ENCODE measurements around the gene CCDC38.
"Not testable (repeated sequence)": the region's sequence is repeated elsewhere in the genome, so short reads cannot be mapped to it uniquely, and the experiment has no call there.

Gene CCDC38

DNA sequence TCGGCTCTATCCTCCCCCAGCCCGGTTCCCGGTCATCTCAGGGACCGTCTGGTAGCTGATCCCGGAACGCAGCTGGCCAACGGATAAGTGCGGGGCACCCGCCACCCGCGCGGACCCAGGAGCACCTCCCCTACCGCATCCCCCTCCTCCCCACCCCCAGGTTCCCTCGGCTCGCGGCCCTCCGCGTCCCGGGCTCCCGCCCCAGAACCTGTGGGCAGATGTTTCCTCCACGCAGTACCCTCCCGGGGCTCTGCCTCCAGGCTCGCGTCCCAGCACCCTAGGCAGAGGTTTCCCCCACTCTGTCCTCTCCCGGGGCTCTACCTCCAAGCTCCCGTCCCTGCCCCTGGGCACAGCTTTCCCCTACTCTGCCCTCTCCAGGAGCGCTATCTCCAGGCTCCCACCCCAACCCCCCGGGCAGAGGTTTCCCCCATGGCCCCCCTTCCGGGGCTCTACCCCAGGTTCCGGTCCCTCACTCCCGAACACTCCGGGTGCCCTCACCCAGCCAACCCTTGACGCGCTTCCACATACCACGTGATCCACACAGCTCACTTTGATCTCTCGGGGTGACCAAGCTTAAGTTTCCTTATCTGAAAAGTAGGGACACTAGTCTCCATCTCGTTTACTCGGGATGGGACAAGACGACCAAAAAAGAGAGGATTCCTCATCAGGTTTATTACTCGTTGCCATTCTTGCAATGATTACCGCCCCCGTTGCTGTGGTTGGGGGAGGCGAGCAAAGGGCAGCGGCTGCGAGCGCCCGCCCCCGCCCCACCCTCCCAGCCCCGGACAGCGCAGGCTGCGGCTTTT, at the start of gene CCDC38:
Gene CCDC38, minus strand, starts transcription at position 91 of the 806 bp plus-strand sequence. CDS start 6,105 bp downstream, outside the sequence.
- peak; percentile 85 for DNase-seq (ENCODE audit: low read depth)

- DNase-seq (ENCODE audit: low read depth): no peak
These were observed 47.7 kb upstream of the CCDC38 start for GRCh38 chr12:95990136-95990535.

GRCh38 chr12:95989504-95990123, 47.2 kb upstream of the CCDC38 start:
- DNase-seq (ENCODE audit: low read depth): no peak

DNA sequence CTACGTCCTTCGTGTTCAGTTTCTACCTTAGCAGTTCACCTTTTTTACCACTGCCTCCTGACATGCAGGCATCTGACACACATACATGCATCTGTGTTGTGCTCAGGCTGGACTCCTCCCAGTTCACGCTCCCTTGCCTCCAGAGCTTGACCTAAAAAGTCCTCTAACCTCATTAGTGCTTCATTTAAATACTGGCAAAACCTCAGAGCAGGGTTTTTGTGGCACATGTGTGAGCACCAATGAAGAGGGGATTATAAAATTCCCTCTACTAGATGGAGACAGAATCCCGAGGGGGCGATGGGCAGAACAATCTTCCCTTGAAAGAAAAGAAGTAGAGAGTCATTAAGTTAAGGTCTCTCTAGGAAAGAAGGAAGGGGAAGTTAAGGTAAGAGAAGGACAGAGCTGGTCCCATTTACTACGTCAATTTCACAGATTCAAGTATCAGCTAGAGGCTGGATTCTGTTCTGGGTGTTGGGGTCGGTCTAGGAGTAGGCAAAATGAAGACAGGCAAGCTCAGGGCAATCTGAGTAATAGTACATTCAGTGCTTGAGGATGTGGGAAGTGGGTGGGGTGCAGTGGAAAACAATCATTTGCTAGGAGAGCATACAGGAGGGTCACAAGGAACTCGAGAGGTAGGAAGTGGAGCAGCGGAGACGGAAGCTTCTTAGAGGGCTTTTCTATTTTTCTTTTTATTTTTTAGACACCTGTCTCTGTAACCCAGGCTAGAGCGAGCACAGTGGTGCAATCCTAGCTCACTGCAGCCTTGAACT, 46.3 kb upstream of the CCDC38 start:
- no peak for DNase-seq (ENCODE audit: low read depth)

- no peak for DNase-seq (ENCODE audit: low read depth)
These were observed 44.5 kb upstream of the CCDC38 start for GRCh38 chr12:95986635-95987570.

DNA sequence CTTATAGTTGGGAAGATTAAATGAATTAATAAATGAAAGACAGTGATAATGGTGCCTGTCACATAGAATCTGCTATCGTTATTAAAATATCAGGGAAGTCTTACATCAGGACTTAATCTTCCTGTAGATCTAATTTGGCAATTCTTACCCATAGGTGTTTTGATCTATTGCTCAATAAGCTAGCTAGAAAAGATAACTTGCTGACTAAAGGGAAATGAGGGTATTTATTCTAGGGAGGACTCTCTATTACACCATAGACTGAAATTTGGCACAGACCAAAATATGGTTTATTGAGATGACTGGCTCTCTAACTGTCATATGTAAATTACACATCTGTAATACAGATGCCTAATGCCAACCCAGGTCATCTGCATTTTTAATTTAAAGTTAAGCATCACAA, 42.3 kb upstream of the CCDC38 start:
- DNase-seq (ENCODE audit: low read depth): no peak

GRCh38 chr12:95982602-95983001, 40.2 kb upstream of the CCDC38 start:
- no peak for DNase-seq (ENCODE audit: low read depth)

DNA sequence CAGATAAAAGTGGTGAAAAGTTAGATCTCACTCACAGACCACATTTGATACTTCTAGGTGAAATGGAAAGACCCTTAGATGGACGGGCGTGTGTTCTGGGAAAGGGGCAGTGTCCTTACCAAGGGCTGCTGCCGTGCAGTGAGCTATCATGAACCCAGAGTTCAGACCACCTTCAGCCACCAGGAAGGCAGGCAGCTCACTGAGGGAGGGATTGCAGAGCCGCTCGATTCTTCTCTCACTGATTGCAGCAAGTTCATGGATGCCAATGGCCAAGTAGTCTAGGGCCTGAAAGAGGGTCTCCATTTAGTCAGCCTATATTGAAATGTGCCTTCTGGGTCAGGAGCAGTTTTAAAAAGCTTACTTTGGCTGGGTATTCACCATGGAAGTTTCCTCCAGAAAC, 38.0 kb upstream of the CCDC38 start:
- DNase-seq (ENCODE audit: low read depth): no peak

GRCh38 chr12:95978774-95979173, 36.4 kb upstream of the CCDC38 start:
- DNase-seq (ENCODE audit: low read depth): no peak

DNA sequence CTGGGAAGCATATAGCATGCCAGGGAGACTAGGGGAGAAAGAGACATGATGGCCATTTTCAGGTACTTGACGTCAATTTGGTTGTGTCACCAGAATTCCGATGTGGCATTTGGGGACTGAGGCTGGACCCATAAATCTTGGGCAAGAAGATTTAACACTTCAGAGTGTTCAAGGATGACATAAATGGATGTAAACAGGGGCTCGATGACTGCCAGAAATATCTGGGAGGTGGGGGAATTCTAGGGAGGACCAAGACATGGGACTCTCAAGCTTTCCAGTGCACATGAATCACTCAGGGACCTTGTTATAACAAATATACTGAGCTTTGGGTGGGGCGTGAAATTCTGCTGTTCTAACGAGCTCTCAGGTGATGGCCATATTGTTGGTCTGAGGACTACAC, 35.9 kb upstream of the CCDC38 start:
- no peak for DNase-seq (ENCODE audit: low read depth)

DNA sequence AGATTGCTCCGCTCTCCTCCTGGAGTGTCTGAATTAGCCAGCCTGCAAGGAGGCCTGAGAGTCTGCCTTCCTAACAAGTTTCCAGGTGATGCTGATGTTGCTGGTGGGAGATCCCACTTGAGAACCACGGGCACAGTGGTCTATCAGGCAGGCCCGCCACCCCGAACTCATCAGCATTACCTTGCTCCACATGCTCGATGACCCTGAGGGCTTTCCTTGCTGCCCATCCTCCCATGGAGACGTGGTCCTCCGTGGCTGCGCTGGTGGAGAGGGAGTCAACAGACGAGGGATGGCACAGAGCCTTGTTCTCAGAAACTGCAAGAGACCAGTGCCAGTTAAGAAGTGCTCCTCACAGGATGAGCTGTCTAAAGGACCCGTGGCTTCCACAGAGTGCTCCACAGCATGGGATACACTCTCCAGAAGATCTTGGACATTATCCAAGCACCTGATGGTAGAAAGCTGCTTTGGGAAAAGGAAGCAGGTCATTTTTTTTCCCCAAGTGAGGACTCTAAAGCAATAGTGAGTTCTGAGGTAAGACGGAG, 35.4 kb upstream of the CCDC38 start:
- DNase-seq (ENCODE audit: low read depth): no peak

DNA sequence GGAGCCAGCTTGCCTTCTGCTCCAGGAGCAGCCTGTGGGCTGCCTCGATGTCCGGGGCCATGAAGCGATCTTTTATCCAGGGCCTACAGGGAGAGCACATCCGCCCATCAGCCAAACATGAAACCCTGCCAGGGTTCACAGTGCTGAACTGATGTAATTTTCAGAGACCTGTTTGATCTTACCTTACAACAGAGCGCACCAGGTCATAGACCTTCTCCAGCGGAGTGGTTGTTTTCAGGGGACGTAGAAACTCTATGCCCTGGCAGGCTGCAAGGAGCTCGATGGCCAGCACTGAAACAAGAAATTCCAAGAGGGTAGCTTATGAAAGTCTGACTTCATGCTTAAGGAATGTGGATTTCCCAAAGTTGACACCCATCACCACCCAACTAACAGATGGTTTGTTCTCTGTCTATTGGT, 34.0 kb upstream of the CCDC38 start:
- peak; percentile 43 for DNase-seq (ENCODE audit: low read depth)

DNA sequence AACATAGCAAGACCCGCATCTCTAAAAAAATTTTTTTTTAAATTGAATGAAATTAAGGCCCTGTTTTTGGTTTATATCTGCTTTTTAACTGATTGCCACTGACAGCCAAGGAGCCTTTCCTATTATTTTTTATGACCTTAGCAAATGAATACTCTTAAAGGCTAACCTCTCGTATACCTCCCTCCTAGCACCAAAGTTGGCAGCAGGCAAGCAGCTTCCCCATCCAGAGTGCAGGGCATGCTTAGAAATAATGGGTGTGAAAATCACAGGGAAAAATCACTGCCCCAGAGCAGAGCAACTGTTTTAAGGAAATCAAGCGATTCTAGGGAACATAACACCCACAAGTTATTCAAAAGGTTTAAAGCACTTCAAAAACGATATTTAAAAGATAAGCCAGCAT, 33.1 kb upstream of the CCDC38 start:
- DNase-seq (ENCODE audit: low read depth): no peak

DNA sequence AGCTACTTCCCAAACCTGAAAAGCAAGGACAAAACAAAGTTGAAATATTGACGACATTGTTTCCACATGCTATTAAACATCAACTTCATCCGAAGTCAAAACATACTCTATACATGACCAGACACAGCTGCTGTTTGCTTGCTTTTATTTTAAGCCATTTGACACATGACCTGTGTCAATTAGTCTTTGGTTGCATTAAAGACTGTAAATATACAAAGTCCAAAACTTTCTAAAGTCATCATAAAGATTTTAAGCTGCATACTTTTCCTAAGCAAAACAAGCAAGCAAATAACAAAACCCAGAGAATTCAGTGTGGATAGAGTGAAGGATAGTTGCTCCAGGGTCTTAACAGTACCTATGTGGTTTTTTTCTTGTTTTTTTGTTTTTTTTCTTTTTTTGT, 31.9 kb upstream of the CCDC38 start:
- DNase-seq (ENCODE audit: low read depth): no peak

DNA sequence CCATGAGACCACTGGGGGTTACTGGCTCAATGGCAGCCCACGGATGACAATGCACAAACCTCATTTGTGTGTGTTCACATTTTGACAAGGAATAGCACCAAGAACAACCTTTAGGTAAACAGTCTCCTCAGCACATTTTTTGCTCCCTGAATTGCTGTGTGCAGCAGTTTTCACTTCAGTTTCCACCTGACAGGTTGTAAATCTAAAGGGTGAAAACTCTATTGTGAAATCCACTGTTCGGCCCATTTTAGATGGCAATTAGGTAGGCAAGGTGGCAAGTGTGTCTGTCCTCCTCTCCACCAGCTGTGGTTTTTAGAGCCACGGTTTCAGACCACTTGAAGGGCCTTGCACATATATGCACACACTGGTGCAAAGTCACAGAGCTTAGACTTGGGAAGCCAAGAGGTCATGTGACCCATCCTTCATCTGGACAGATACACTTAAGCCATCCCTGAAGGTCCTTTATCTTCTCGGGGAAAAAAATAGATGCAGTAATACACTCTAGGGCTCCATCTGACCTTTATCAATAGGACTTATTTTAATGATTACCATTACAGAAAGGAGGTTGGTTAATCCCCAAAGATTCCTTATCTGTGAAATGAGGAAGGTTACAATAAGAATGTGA, 30.5 kb upstream of the CCDC38 start:
- DNase-seq (ENCODE audit: low read depth): no peak

GRCh38 chr12:95970905-95971304, 28.5 kb upstream of the CCDC38 start:
- no peak for DNase-seq (ENCODE audit: low read depth)

DNA sequence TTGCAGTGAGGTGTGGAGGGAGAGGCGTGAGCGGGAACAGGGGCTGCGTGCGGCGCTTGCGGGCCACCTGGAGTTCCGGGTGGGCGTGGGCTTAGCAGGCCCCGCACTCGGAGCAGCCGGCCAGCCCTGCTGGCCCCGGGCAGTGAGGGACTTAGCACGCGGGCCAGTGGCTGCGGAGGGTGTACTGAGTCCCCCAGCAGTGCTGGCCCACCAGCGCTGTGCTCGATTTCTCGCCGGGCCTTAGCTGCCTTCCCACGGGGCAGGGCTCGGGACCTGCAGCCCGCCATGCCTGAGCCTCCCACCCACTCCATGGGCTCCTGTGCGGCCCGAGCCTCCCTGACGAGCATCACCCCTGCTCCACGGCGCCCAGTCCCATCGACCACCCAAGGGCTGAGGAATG, 26.7 kb upstream of the CCDC38 start:
- DNase-seq (ENCODE audit: low read depth): not testable (repeated sequence)

GRCh38 chr12:95967301-95967700, 24.9 kb upstream of the CCDC38 start:
- DNase-seq (ENCODE audit: low read depth): no peak

DNA sequence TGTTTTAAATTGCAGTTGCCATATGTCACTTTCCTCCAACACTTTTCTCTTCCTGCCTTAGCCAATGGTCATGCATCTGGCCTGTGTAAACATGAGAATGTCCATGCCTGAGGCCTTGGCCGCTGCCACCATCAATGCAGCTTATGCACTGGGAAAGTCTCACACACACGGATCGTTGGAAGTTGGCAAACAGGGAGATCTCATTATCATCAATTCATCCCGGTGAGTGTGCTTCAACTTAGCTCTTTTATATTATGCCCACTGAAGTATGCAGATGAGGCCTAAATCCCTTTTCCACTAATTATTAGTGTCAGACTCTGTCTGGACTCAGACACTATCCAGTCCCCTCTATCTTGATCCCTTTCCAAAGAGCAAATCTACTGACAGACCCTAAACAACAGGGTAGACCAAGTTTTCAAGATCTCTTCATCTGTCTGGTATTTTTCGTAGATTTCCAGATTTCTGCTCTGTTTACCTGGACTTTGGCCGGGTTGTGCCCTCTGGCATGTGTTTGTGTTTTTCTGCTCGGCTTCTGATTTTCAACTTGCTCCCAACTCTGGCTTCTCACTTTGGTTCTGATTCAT, 24.0 kb upstream of the CCDC38 start:
- no peak for DNase-seq (ENCODE audit: low read depth)

DNA sequence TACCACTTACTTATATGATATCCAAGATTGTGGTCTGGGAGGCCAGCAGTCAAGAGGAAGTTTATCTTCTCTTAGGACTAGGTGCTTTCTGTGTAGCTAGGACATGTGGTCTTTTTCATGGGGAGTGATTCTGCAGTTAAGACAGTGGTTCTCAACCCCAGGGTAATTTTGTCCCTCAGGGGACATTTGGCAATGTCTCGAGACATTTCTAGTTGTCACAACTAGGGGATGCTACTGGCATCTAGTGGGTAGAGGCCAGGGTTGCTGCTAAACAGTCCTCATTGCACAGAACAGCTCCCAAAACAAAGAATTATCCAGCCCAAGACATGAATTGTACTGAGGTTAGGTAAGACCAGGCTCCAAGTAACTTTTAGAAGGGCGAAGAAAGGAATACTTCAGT, 20.7 kb upstream of the CCDC38 start:
- no peak for DNase-seq (ENCODE audit: low read depth)

- no peak for DNase-seq (ENCODE audit: low read depth)
These were observed 19.8 kb upstream of the CCDC38 start for GRCh38 chr12:95962222-95962621.
